ENCODE results near the gene SMIM38.

Gene SMIM38

DNA sequence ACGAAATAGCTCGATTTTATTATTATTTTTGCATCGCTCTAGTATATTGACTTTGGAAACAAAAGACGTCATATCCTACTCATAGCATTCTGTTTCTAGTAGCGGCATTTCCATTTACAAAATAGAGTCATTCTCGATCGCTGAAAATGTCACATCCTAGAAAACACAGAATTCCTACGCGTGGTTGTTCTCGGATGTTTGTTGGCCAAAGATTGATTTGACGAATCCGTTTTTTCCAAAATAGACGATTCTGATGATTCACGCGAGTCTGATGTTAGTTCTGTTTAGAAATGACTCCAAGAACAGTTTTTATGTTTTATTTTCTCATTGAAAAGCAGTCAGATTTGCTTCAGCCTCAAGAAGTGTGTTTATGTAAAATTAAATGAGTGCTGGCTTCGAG is 47.6 kb downstream of the SMIM38 start:
- no peak for DNase-seq (ENCODE audit: low spot score)

DNA sequence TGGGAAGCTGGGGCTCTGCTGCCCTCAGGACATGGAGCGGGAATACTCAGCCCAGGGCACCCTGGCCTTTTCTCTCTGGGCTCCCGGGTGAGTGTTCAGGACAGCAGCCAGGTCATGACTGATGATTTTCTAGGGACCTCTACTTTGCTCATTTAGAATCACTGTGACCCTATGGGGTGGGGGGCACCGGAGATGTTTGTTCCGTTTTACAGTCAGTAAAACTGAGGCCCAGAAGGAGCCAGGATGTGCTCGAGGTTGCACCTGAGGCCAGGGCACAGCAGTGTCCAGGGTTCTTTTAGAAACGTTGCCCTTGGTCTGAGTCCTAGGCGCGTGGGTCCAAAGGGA is 48.1 kb downstream of the SMIM38 start:
- no peak for DNase-seq (ENCODE audit: low spot score)

- no peak for DNase-seq (ENCODE audit: low spot score)
These were observed 48.7 kb downstream of the SMIM38 start for GRCh38 chr11:69204246-69204940.

GRCh38 chr11:69204941-69205742 is 49.4 kb downstream of the SMIM38 start:
- DNase-seq (ENCODE audit: low spot score): no peak
